ENCODE data around the gene DBX1.
A peak's percentile ranks its signal among the peaks of the same experiment; 100 is the strongest.

DNA sequence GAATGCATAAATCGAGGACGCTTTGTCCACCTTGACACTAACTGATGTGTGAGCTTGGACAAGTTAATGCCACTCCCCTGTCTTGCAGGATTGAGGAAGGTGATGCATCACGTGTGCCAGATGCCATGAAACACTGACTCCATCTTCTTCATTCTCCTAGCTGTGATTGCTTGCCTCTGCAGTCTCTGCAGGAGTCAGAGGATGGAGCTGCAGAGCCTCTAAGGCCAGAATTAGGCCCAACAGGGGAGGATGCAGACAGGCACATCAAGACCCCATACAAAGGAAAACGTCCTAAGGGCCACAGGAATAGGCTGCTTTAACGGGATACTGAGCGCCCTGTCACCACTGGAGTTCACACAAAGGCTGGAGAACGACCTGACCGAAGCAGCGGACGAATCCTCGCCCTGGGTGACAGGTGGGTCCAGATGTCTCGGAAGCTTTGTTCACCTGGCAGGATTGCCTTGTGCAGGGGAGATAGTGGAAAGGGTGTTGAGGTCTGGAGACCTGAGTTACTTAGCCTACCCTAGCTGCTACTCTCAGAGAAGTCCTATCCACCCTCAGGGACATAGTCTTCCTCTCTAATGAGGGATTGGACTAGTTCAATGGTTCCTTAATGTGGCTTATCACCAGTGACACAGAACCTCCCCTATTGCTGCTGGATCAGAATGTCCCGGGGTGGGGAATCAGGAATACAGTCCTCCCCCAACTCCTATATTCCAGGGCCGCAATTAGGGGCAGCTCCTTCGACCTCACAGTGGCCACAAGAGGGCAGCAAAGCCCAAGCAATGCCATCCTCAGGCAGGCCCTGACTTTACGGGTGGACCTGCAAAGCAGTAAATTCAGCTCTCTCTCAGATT, 32.4 kb downstream of the DBX1 start:
- TF ChIP-seq, protein P1, sequence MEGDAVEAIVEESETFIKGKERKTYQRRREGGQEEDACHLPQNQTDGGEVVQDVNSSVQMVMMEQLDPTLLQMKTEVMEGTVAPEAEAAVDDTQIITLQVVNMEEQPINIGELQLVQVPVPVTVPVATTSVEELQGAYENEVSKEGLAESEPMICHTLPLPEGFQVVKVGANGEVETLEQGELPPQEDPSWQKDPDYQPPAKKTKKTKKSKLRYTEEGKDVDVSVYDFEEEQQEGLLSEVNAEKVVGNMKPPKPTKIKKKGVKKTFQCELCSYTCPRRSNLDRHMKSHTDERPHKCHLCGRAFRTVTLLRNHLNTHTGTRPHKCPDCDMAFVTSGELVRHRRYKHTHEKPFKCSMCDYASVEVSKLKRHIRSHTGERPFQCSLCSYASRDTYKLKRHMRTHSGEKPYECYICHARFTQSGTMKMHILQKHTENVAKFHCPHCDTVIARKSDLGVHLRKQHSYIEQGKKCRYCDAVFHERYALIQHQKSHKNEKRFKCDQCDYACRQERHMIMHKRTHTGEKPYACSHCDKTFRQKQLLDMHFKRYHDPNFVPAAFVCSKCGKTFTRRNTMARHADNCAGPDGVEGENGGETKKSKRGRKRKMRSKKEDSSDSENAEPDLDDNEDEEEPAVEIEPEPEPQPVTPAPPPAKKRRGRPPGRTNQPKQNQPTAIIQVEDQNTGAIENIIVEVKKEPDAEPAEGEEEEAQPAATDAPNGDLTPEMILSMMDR (IDR thresholded peaks at IDR 0.05 in 8 of 11, conservative IDR thresholded peaks at IDR 0.05 in 3 of 11) = peak; percentile 37 to 89 (median 81)
- TF ChIP-seq POLR2A (IDR thresholded peaks at IDR 0.05) = no peak

Data from spleen (tissue), 7 donors.